Activated T-helper 17 cell treated with anti-CD3 and anti-CD28 coated beads, Interleukin-2, amount 50 U/mL, for 72 hours (primary cell): ENCODE measurements around the gene APH1B. TPM values are rescaled to one million over a fixed set of nuclear protein-coding genes. Genes with fewer than 3 reads are reported as not detected.
A peak's percentile ranks its signal among the peaks of the same experiment; 100 is the strongest.

Experiments used
- ATAC-seq: fragments of 150-1000 bp; cut with Tn5 transposase; replicated peaks from 2 replicates; pipeline ENCODE4 v1.10.0; 2021; ENCODE audit warnings: mild to moderate bottlenecking, moderate library complexity
- H3K27ac Mint-ChIP-seq: one replicate; pipeline ENCODE4 v1.8.0; 2022; ENCODE audit warnings: mixed read lengths
- H3K27me3 Mint-ChIP-seq: one replicate; pipeline ENCODE4 v1.8.0; 2022; ENCODE audit warnings: mixed read lengths
- H3K36me3 Mint-ChIP-seq: one replicate; pipeline ENCODE4 v1.8.0; 2022; ENCODE audit warnings: low read depth, mild to moderate bottlenecking, mixed read lengths
- H3K4me1 Mint-ChIP-seq: one replicate; pipeline ENCODE4 v1.8.0; 2022; ENCODE audit warnings: mixed read lengths
- H3K4me3 Mint-ChIP-seq: one replicate; pipeline ENCODE4 v1.8.0; 2022; ENCODE audit warnings: mild to moderate bottlenecking, mixed read lengths
- H3K9me3 Mint-ChIP-seq: one replicate; pipeline ENCODE4 v1.8.0; 2022; ENCODE audit warnings: mixed read lengths
- total RNA-seq, 2 donors: library from RNA; stranded (reverse); gene quantifications; one replicate each; pipeline ENCODE4 v1.2.3, GENCODE V29; 2022

Gene APH1B
- total RNA-seq, 2 donors from 2014 or later: 7.8 to 8.7 TPM

DNA sequence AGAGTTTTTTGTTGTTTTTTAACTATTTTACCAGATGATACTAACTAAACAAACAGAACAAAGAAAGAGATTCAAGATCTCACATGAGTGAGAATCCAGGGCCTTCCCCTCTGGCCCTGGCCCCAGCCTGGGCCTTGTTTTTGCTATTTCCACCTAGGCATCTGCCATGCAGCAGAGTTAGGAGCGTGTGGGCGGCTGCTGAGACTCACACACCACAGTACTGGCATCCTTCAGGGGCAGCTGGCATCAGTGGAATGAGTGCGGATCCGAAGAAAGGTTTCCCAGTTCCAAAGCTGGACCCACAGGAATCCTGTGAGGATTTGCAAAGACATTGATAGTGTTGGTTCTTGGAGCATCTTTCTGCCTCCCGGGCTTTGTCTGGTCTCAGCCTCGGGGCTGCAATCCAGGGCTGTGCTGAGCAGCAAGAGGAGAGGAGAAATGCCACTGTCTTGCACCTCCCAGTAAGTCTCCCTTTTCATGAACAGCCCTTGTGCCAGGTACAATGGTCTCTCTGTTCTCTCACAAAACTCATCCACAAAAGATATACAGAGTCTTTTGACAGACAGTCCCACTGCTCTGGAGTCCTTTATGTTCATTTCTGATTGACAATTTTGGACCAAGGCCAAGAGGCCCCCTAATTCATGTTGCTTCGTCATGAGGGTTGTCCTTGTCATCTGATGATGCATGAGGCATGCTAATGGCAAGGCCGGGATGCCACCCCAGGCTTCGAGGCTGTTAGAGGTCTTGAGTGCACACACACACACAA, 46.6 kb downstream of the APH1B start:
- Mint-ChIP-seq H3K9me3 (no peaks in the 10 kb centered on the region), H3K4me3 (no peak overlapping the region), H3K27ac (no peak overlapping the region), H3K27me3 (peaks cover 4% of the 10 kb centered on the region), H3K36me3 (no peaks in the 10 kb centered on the region), H3K4me1 (no peaks in the 10 kb centered on the region)
- ATAC-seq: peak; percentile 34

DNA sequence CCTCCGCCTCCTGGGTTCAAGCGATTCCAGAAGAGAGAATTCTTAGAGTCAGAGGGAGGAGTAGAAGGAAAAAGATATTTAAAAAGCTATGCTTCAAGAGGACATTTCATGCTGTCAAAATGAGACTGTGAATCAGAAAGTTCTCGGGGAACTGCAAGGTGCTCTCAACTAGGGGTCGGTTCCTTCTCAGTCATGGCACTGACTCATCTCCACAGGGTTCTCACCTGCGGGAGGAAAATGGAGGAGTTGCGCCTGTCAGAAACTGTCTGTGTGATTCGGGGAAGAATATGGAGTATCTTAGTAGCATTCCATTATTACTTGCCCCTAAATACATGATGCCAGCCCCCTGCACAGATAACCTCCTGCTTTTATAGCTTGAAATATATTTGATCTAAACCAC, 47.4 kb downstream of the APH1B start:
- H3K9me3 Mint-ChIP-seq: no peaks in the 10 kb centered on the region
- ATAC-seq: peak; percentile 95
- no peak overlapping the region for H3K27ac Mint-ChIP-seq
- H3K27me3 Mint-ChIP-seq: peaks cover 4% of the 10 kb centered on the region
- no peaks in the 10 kb centered on the region for H3K4me1 Mint-ChIP-seq
- no peak overlapping the region for H3K4me3 Mint-ChIP-seq
- H3K36me3 Mint-ChIP-seq: no peaks in the 10 kb centered on the region

GRCh38 chr15:63327648-63328421, 50.4 kb downstream of the APH1B start:
- ATAC-seq: no peak
- no peak overlapping the region for H3K27ac Mint-ChIP-seq
- peaks cover 7% of the 10 kb centered on the region for H3K27me3 Mint-ChIP-seq
- no peaks in the 10 kb centered on the region for H3K4me1 Mint-ChIP-seq
- no peaks in the 10 kb centered on the region for H3K36me3 Mint-ChIP-seq
- H3K9me3 Mint-ChIP-seq: no peaks in the 10 kb centered on the region
- H3K4me3 Mint-ChIP-seq: no peak overlapping the region

DNA sequence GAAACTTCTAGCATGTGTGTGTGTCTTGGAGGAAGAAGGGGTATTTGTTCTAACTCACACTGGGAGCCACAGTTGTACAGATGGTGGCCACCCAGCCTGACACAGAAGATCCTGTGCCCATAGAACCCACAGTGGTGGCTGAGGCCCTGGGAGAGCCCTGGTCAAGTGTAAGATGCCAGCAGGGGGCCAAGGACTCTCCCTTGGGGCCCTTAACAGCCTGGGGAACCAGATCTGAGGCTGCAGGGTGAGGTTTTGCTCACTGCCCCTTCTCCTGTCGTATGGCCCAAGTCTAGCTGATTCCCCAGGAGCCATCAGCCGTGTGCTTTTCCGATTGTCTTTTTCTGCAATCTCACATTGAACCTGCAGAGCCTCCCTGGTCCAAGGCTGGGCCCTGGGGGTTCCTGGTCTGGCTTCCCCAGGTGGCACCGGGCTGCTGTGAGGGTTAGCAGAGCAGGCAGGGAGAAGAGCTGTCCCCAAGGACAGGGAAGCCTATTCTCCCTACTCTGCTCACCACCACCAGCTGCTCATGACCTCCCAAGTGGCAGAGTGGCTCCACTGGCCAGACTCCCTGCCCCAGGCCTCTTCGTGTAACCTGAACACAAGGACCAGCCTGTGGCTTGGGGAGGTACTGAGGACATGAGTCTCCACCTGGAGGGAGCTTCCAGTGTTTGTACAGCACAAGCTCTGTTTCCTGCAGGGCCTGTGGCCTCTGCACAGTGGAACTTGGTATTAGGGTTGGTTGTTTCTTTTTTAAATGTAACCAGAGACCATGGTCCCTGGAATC, 52.4 kb downstream of the APH1B start:
- Mint-ChIP-seq H3K4me1 (no peaks in the 10 kb centered on the region), H3K4me3 (no peak overlapping the region), H3K36me3 (no peaks in the 10 kb centered on the region), H3K9me3 (no peaks in the 10 kb centered on the region), H3K27ac (no peak overlapping the region), H3K27me3 (peaks cover 8% of the 10 kb centered on the region)
- no peak for ATAC-seq

GRCh38 chr15:63330926-63331325, 53.5 kb downstream of the APH1B start:
- Mint-ChIP-seq H3K9me3 (no peaks in the 10 kb centered on the region), H3K4me3 (no peak overlapping the region), H3K27ac (peak overlapping the region; percentile 53), H3K4me1 (no peaks in the 10 kb centered on the region), H3K36me3 (no peaks in the 10 kb centered on the region), H3K27me3 (peaks cover 8% of the 10 kb centered on the region)
- ATAC-seq: no peak

GRCh38 chr15:63331456-63331855, 54.1 kb downstream of the APH1B start:
- Mint-ChIP-seq H3K27ac (peak overlapping the region; percentile 53), H3K4me1 (no peaks in the 10 kb centered on the region), H3K4me3 (no peak overlapping the region), H3K36me3 (no peaks in the 10 kb centered on the region), H3K27me3 (peaks cover 8% of the 10 kb centered on the region), H3K9me3 (no peaks in the 10 kb centered on the region)
- peak; percentile 96 for ATAC-seq

GRCh38 chr15:63332367-63333124, 55.1 kb downstream of the APH1B start:
- no peaks in the 10 kb centered on the region for H3K9me3 Mint-ChIP-seq
- H3K36me3 Mint-ChIP-seq: no peaks in the 10 kb centered on the region
- ATAC-seq: no peak
- no peaks in the 10 kb centered on the region for H3K4me1 Mint-ChIP-seq
- H3K27ac Mint-ChIP-seq: no peak overlapping the region
- H3K27me3 Mint-ChIP-seq: peaks cover 11% of the 10 kb centered on the region
- H3K4me3 Mint-ChIP-seq: no peak overlapping the region

- Mint-ChIP-seq H3K36me3 (no peaks in the 10 kb centered on the region), H3K4me1 (no peaks in the 10 kb centered on the region), H3K9me3 (no peaks in the 10 kb centered on the region), H3K27ac (no peak overlapping the region), H3K27me3 (peaks cover 7% of the 10 kb centered on the region), H3K4me3 (no peak overlapping the region)
- ATAC-seq: no peak
Measured at GRCh38 chr15:63334821-63335220, 57.4 kb downstream of the APH1B start.

GRCh38 chr15:63335543-63336240, 58.3 kb downstream of the APH1B start:
- no peaks in the 10 kb centered on the region for H3K4me1 Mint-ChIP-seq
- H3K27ac Mint-ChIP-seq: no peak overlapping the region
- ATAC-seq: no peak
- no peaks in the 10 kb centered on the region for H3K36me3 Mint-ChIP-seq
- H3K9me3 Mint-ChIP-seq: no peaks in the 10 kb centered on the region
- H3K27me3 Mint-ChIP-seq: peaks cover 7% of the 10 kb centered on the region
- no peak overlapping the region for H3K4me3 Mint-ChIP-seq

GRCh38 chr15:63337046-63337445, 59.6 kb downstream of the APH1B start:
- ATAC-seq: no peak
- no peaks in the 10 kb centered on the region for H3K9me3 Mint-ChIP-seq
- H3K36me3 Mint-ChIP-seq: no peaks in the 10 kb centered on the region

GRCh38 chr15:63338170-63338569, 60.8 kb downstream of the APH1B start:
- Mint-ChIP-seq H3K27me3 (peaks cover 3% of the 10 kb centered on the region), H3K9me3 (no peaks in the 10 kb centered on the region), H3K36me3 (no peaks in the 10 kb centered on the region), H3K27ac (no peak overlapping the region), H3K4me1 (no peaks in the 10 kb centered on the region), H3K4me3 (no peak overlapping the region)
- ATAC-seq: peak; percentile 63

More at GRCh38 chr15:63337046-63337445, 59.6 kb downstream of the APH1B start:
- no peak overlapping the region for H3K27ac Mint-ChIP-seq
- H3K4me1 Mint-ChIP-seq: no peaks in the 10 kb centered on the region
- H3K27me3 Mint-ChIP-seq: peaks cover 7% of the 10 kb centered on the region
- no peak overlapping the region for H3K4me3 Mint-ChIP-seq

DNA sequence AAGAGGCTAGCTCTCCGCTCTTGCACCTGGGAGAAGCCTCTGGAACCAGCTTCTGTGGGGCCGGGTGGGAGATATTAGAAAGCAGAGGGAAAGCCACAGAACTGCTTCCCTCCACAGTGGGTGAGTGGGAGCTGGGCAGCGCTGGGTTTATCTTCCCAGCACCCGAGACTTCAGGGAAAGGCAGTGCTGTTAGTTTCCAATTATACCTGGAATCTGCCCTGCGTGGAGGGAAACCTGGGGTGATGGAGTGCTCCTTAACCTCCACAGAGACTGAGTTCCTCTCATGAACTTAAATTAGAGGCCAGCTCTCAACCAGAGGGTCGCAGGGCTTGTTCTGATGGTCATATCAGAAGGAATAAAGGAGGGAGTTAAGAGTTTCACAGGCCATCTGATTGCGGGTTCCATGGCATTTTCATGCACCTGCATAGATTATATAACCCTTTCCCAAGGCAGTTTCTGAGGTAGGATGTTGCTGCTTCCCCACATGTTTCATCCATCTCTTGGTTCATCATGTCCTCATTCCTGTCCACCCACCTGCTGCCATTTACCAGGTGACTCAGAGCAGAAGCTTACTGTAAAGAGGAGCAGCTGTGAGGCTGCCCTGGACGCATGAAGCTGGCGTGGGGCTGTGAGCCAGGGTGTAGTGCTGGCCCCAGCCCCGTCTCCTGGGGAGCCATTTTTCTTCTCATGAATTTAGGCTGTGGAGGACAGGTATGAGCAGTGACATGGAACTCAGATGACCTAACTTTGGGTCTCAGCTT, 61.8 kb downstream of the APH1B start:
- Mint-ChIP-seq H3K36me3 (no peaks in the 10 kb centered on the region), H3K4me1 (no peaks in the 10 kb centered on the region), H3K27me3 (peaks cover 11% of the 10 kb centered on the region), H3K27ac (no peak overlapping the region), H3K4me3 (no peak overlapping the region), H3K9me3 (no peaks in the 10 kb centered on the region)
- peak; percentile 56 for ATAC-seq

DNA sequence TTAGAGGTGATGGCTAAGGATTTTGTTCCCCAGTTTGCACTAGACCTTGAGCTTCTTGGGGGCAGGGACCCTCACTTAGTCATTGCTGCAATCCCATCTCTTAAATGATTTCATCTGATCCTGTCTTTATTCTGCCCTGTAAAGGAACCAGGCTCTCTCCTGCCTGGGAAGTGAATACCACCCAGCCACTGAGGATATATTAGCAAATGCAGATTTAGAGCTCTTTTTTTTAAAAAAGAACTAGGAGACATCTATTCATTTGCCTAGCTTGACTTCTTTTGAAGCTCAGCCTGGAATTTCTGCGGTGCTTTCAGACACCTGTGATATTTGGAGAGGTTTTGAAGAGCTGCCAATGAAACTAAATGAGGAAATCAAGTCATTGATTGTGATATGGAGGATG, 62.4 kb downstream of the APH1B start:
- H3K27me3 Mint-ChIP-seq: peaks cover 14% of the 10 kb centered on the region
- H3K4me3 Mint-ChIP-seq: no peak overlapping the region
- H3K36me3 Mint-ChIP-seq: no peaks in the 10 kb centered on the region
- ATAC-seq: no peak
- H3K4me1 Mint-ChIP-seq: no peaks in the 10 kb centered on the region
- H3K9me3 Mint-ChIP-seq: no peaks in the 10 kb centered on the region
- no peak overlapping the region for H3K27ac Mint-ChIP-seq
